Fibroblast of lung (primary cell): ENCODE results near the gene DPYD.

Experiments used
- CTCF ChIP-seq, 2 donors: IDR thresholded peaks in 1 of 2; conservative IDR thresholded peaks in 1 of 2; 1 replicate in 1 of 2; 2 replicates in 1 of 2; pipeline ENCODE4 v1.5.1; 2011 to 2012; ENCODE audit warnings: low read length in 2 of 2, control low read depth in 1 of 2, inconsistent platforms in 1 of 2, low read depth in 1 of 2, mild to moderate bottlenecking in 1 of 2
- EZH2 ChIP-seq: IDR thresholded peaks from 2 replicates; pipeline ENCODE4 v1.5.1; 2012; ENCODE audit warnings: low read length, control low read depth, mild to moderate bottlenecking; ENCODE audit errors: missing control alignments

GRCh38 chr1:97145321-97145956, 775.4 kb downstream of the DPYD start:
- no peak for TF ChIP-seq CTCF (conservative IDR thresholded peaks at IDR 0.05 in 1 of 2, IDR thresholded peaks at IDR 0.05 in 1 of 2; ENCODE audit: low read depth in 1 of 2, low read length in 2 of 2)
- no peak for TF ChIP-seq EZH2
